HG02970 (cell line): ENCODE measurements around the gene APOBEC3G.
"Not testable (repeated sequence)": the region's sequence is repeated elsewhere in the genome, so short reads cannot be mapped to it uniquely, and the experiment has no call there.

ENCODE experiments used
- ATAC-seq: cut with Tn5 transposase; IDR thresholded peaks from one replicate; pipeline ENCODE4 v1.9.1; 2021; ENCODE audit warnings: mild to moderate bottlenecking, moderate library complexity, moderate number of reproducible peaks; ENCODE audit not compliant: unreplicated experiment, low FRiP score

The APOBEC3G gene

DNA sequence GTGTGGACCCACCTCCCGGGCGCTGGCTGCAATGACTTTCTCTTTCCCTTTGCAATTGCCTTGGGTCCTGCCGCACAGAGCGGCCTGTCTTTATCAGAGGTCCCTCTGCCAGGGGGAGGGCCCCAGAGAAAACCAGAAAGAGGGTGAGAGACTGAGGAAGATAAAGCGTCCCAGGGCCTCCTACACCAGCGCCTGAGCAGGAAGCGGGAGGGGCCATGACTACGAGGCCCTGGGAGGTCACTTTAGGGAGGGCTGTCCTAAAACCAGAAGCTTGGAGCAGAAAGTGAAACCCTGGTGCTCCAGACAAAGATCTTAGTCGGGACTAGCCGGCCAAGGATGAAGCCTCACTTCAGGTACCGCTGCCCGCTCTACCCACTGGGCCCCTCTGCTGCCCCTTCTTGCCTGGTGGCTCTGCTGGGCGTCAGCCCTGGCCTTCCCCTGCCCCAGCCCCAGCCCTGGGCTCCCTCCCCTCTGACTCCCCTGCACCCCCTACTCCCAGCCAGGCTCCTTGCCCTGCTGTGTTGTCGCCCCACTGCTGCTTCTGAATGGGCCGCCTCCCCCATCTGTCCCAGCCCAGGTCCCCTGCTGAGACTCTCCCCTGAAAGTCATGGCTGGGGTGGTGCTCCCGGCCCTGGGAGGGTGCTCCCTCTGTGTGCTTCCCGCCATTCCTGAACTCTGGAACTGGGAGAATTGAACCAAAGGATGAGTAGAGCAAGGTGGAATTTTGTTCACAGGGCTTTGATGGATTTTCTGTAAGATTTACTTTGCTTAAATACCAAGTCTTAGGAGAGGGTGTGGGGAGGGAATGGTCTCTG, at the start of gene APOBEC3G:
APOBEC3G (plus strand) TSS at position 250 of the 815 bp plus-strand sequence; CDS start at position 337, 87 bp downstream.
- peak; percentile 60 for ATAC-seq

DNA sequence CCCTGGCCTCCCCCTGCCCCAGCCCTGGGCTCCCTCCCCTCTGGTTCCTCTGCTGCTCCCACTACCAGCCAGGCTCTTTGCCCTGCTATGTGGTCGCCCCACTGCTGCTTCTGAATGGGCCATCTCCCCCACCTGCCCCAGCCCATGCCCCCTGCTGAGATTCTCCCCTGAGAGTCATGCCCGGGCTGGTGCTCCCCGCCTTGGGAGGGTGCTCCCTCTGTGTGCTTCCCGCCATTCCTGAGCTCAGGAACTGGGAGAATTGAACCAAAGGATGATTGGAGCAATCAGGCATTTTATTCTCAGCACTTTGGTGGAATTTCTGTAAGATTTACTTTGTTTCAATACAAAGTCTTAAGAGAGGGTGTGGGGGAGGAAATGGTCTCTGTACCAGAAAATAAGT, 49.4 kb upstream of the APOBEC3G start:
- ATAC-seq = no peak

GRCh38 chr22:39028281-39028680, 48.8 kb upstream of the APOBEC3G start:
- no peak for ATAC-seq

DNA sequence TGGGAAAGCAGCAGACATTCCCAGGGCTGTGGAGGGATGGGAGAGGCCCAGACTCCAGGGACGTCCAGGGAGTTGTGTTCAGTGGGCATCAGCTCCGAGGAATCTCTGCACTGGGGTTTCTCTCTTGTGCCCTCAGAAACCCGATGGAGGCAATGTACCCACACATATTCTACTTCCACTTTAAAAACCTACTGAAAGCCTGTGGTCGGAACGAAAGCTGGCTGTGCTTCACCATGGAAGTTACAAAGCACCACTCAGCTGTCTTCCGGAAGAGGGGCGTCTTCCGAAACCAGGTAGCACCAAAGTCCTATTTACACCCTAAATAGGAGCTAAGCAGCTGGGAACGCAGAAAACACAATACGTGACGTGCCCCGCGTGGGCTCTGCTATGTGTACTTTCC, 47.8 kb upstream of the APOBEC3G start:
- ATAC-seq = no peak

GRCh38 chr22:39030705-39031104, 46.4 kb upstream of the APOBEC3G start:
- no peak for ATAC-seq

GRCh38 chr22:39031434-39032295, 45.4 kb upstream of the APOBEC3G start:
- not testable (repeated sequence) for ATAC-seq

- not testable (repeated sequence) for ATAC-seq
Observed at GRCh38 chr22:39037071-39037470, 40.0 kb upstream of the APOBEC3G start.

- ATAC-seq = no peak
Observed at GRCh38 chr22:39039306-39040126, 37.6 kb upstream of the APOBEC3G start.

- ATAC-seq = not testable (repeated sequence)
Observed at GRCh38 chr22:39040155-39040537, 36.9 kb upstream of the APOBEC3G start.

GRCh38 chr22:39040538-39041296, 36.4 kb upstream of the APOBEC3G start, which contains the start of gene APOBEC3F:
TSS of gene APOBEC3F (plus strand) at chr22:39040864. CDS start at chr22:39040961, 97 bp downstream.
- peak; percentile 83 for ATAC-seq

- ATAC-seq = no peak
Observed at GRCh38 chr22:39041908-39042307, 35.2 kb upstream of the APOBEC3G start.

DNA sequence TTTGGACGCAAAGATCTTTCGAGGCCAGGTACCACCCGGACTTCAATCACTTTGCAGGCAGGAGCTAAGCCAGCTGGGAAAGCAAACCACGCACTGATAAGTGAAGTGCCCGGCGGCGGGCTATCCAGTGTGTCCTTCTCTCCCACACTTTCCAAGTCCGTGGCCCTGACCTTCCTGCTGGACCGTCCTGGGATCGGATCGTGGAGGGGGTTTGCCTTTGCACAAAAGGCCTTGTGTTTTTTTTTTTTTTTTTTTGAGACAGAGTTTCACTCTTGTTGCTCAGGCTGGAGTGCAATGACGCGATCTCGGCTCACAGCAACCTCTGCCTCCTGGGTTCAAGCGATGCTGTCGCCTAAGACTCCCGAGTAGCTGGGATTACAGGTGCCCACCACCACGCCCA, 34.0 kb upstream of the APOBEC3G start:
- not testable (repeated sequence) for ATAC-seq

- not testable (repeated sequence) for ATAC-seq
Observed at GRCh38 chr22:39045136-39045535, 31.9 kb upstream of the APOBEC3G start.

DNA sequence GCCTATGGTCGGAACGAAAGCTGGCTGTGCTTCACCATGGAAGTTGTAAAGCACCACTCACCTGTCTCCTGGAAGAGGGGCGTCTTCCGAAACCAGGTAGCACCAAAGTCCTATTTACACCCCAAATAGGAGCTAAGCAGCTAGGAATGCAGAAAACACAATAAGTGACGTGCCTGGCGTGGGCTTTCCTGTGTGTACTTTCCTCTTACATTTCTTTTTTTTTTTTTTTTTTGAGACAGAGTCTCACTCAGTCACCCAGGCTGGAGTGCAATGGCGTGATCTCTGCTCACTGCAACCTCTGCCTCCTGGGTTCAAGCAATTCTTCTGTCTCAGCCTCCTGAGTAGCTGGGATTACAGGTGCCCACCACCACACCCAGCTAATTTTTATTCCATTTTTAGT, 27.6 kb upstream of the APOBEC3G start:
- not testable (repeated sequence) for ATAC-seq

GRCh38 chr22:39051844-39052495, 25.1 kb upstream of the APOBEC3G start:
- not testable (repeated sequence) for ATAC-seq

DNA sequence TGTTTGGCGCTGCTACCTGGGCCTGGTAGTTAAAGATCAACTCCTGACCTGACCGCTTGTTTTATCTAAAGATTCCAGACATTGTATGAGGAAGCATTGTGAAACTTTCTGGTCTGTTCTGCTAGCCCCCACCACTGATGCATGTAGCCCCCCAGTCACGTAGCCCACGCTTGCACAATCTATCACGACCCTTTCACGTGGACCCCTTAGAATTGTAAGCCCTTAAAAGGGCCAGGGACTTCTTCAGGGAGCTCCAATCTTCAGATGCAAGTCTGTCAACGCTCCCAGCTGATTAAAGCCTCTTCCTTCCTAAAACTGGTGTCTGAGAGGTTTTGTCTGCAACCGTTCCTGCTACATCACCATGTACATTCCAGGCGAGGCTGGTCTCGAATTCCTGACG, 21.4 kb upstream of the APOBEC3G start:
- ATAC-seq = no peak

DNA sequence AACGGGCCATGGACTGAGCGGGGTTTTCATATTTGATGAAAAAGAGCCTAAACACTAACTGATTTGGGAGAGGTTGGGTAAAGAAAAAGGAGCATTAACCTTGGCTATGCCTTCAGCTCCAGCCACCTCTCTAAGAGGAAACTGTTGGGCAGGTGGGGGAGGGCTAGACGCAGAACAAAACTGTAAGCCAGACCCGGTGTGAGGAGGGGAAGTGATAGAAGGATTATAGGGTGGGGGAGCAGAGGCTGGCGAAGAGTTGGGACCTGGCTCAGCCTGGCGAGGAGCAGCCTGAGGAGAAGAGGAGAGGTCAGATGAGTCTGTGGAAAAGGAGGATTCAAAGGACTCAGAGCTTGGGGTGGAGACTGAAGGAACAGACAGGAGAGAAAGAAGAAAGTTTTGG, 15.8 kb upstream of the APOBEC3G start:
- ATAC-seq = not testable (repeated sequence)

- not testable (repeated sequence) for ATAC-seq
Observed at GRCh38 chr22:39061951-39062350, 15.1 kb upstream of the APOBEC3G start.

- not testable (repeated sequence) for ATAC-seq
Observed at GRCh38 chr22:39063904-39064303, 13.2 kb upstream of the APOBEC3G start.
